H1 (cell line): Measurements from ENCODE around the gene TSSC4. TPM values are rescaled to one million over a fixed set of nuclear protein-coding genes. Genes with fewer than 3 reads are reported as not detected.
A peak's percentile ranks its signal among the peaks of the same experiment; 100 is the strongest.

Experiments
- polyA plus RNA-seq, 7 experiments: library from polyadenylated mRNA; depleted of rRNA in 3 of 7; stranded (reverse) in 5 of 7; unstranded in 2 of 7; fragments of >200 nt in 5 of 7; fragments of 200-250 nt in 2 of 7; gene quantifications; 1 replicate in 5 of 7; 2 replicates in 1 of 7; 4 replicates in 1 of 7; pipeline versions ENCODE4 v1.2.1 to v1.2.3, GENCODE V29; 2011 to 2013; ENCODE audit warnings: missing spikeins in 2 of 7, mixed read lengths in 2 of 7
- total RNA-seq: library from RNA; stranded (reverse); fragmentation: NEBNext Ultra II Directional; extraction: Animal tissue kit (Norgen Biotek cat#: 25700); gene quantifications from 2 replicates; pipeline ENCODE4 v1.2.1, GENCODE V29; 2021
- TF ChIP-seq, protein P1 (sequence below): IDR thresholded peaks from 2 replicates; pipeline ENCODE4 v1.6.1; 2012; ENCODE audit warnings: inconsistent platforms

Gene TSSC4
- total and polyA plus RNA-seq, 2 of the 8 experiments (the other 6 are each of a cell fraction or from before 2014, with no cell fraction given), result 34.0 to 39.3 TPM

DNA sequence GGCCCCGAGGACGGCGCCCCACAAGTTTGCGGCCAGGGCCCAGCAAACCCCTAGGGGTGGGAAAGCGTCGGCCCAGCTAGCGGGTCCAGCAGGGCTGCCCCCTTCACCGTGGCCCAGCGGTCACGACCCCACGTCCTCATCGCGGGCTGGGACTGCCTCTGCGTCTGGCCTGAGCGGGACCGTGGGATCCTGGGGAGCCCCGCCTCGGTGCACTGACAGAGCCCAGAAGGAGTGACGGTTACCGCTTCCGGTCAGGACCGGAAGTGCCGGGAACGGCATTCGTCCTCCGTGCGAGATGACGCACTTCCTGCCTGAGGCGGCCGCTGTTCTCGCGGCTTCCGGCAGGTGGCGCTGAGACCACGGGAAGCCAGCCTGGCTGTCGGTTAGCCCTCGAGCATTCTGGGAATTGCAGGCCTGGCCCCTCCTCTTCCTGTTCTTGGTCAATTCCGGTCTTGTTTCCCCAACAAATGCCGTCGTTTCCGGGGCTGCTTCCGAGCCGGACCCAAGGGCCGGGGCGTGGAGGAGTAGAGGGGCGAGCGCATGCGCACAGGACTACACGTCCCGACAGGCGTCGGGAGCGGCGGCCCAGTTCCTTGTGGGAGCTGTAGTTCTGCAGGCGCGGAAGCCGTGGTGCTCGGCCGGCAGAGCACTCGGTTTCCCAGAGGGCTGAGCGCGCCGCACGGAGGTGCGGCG lies at the start of gene TSSC4 (continued):
- TF ChIP-seq, protein P1, sequence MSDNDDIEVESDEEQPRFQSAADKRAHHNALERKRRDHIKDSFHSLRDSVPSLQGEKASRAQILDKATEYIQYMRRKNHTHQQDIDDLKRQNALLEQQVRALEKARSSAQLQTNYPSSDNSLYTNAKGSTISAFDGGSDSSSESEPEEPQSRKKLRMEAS, result peak; percentile 76
